ENCODE results near the gene PARD3B. TPM values are rescaled to one million over a fixed set of nuclear protein-coding genes. Genes with fewer than 3 reads are reported as not detected.

PARD3B gene
- total RNA-seq, 1 experiment from 2014 or later: 6.4 TPM

DNA sequence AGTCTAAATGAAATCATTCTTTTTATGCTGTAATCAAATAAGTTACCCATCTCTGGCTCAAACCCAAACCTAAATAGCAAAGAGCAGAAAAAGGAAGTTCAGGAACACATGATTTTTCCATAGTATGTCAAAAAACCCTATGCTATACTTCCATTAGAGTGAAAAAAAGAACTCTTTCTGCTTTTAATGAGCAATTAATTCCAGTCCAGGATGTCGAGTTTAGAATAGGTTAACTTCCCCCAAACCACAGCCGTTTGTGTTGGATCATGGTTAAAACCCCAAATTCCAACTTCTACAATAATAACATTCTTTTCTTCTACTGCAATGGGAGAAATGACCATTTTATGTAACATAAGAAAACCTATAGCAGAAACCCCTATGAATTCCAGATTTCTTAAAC, 965.9 kb downstream of the PARD3B start:
- Histone ChIP-seq H2BK120ac (ENCODE audit: low read depth, low read length, poor library complexity, severe bottlenecking) (no peak overlapping the region), H4K91ac (ENCODE audit: insufficient read length, low read depth, low read length) (no peak overlapping the region), H3K27ac (ENCODE audit: insufficient read length, low read depth, low read length) (no peak overlapping the region), H3K9me3 (ENCODE audit: control insufficient read depth, low read depth, low read length) (no peaks in the 10 kb centered on the region), H3K23me2 (ENCODE audit: insufficient read length, low read depth, low read length, poor library complexity, severe bottlenecking) (no peaks in the 10 kb centered on the region), H2AFZ (ENCODE audit: low read length) (no peak overlapping the region), H3K4me1 (ENCODE audit: insufficient read depth, low read length) (no peaks in the 10 kb centered on the region), H4K8ac (replicated peaks; ENCODE audit: insufficient read length, low read depth, low read length) (no peak overlapping the region), H4K20me1 (ENCODE audit: control insufficient read depth, insufficient read depth, insufficient read length) (no peaks in the 10 kb centered on the region), H3K4me2 (ENCODE audit: insufficient read depth, insufficient read length, low read length) (no peak overlapping the region), H2BK15ac (ENCODE audit: low read depth, low read length) (no peak overlapping the region), H3K14ac (ENCODE audit: insufficient read depth, low read length) (no peak overlapping the region), H2BK20ac (ENCODE audit: low read depth, low read length, poor library complexity, severe bottlenecking) (no peak overlapping the region), H3K4ac (ENCODE audit: low read depth, low read length) (no peak overlapping the region), H4K5ac (ENCODE audit: insufficient read length, low read depth, low read length) (no peak overlapping the region), H2AK5ac (ENCODE audit: insufficient read length, low read length) (no peak overlapping the region), H3K27me3 (ENCODE audit: insufficient read depth, low read length) (no peaks in the 10 kb centered on the region), H3K56ac (ENCODE audit: insufficient read length, low read depth, low read length) (no peak overlapping the region), H3K79me2 (ENCODE audit: insufficient read depth, low read length) (no peaks in the 10 kb centered on the region), H3K18ac (ENCODE audit: insufficient read length, low read depth, low read length) (no peak overlapping the region), H3T11ph (ENCODE audit: low read length) (no peak overlapping the region), H3K9ac (ENCODE audit: extremely low read depth, insufficient read length, low read length) (no peak overlapping the region), H2BK12ac (ENCODE audit: insufficient read length, low read depth, low read length) (no peak overlapping the region), H3K23ac (ENCODE audit: insufficient read length, low read depth, low read length) (no peak overlapping the region), H3K79me1 (ENCODE audit: insufficient read depth, low read depth, low read length, poor library complexity, severe bottlenecking) (no peaks in the 10 kb centered on the region), H2BK5ac (ENCODE audit: insufficient read length, low read length) (no peak overlapping the region)
- TF ChIP-seq, protein P1, sequence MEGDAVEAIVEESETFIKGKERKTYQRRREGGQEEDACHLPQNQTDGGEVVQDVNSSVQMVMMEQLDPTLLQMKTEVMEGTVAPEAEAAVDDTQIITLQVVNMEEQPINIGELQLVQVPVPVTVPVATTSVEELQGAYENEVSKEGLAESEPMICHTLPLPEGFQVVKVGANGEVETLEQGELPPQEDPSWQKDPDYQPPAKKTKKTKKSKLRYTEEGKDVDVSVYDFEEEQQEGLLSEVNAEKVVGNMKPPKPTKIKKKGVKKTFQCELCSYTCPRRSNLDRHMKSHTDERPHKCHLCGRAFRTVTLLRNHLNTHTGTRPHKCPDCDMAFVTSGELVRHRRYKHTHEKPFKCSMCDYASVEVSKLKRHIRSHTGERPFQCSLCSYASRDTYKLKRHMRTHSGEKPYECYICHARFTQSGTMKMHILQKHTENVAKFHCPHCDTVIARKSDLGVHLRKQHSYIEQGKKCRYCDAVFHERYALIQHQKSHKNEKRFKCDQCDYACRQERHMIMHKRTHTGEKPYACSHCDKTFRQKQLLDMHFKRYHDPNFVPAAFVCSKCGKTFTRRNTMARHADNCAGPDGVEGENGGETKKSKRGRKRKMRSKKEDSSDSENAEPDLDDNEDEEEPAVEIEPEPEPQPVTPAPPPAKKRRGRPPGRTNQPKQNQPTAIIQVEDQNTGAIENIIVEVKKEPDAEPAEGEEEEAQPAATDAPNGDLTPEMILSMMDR (conservative IDR thresholded peaks at IDR 0.05): no peak
- DNase-seq: no peak
- peaks cover 0 to 3% of the 10 kb centered on the region in 2 experiments; a peak in 2 of 5 replicates for H3K9me3 Mint-ChIP-seq
- no peak overlapping the region for H3K4me3 Mint-ChIP-seq
- no peaks in the 10 kb centered on the region for H3K27me3 Mint-ChIP-seq (ENCODE audit: low read depth)
- peaks cover 19 to 21% of the 10 kb centered on the region in 2 experiments for H3K4me1 Mint-ChIP-seq
- no peaks in the 10 kb centered on the region; a peak in 3 of 7 replicates for H3K36me3 Mint-ChIP-seq (ENCODE audit: insufficient read depth in 1 of 3, low read depth in 3 of 3)
- H3K27ac Mint-ChIP-seq: no peak overlapping the region
- WGBS (ENCODE audit: extremely low coverage, insufficient read length, low lambda C conversion rate): no CpG with 5 or more reads among the region's 2 CpGs

Data from H9 (cell line).